Mesothelial cell of epicardium (in vitro differentiated cells): ENCODE measurements around the gene SHC1. TPM values are rescaled to one million over a fixed set of nuclear protein-coding genes. Genes with fewer than 3 reads are reported as not detected.

Experiments used
- DNase-seq, 2 experiments: peaks; one replicate each; pipeline ENCODE4 v3.0.0; 2021; ENCODE audit warnings: low spot score in 2 of 2; ENCODE audit not compliant: unreplicated experiment in 2 of 2
- H3K27ac Mint-ChIP-seq: 2 replicates; pipeline ENCODE4 v1.8.0; 2021; ENCODE audit warnings: mixed read lengths
- H3K27me3 Mint-ChIP-seq: 2 replicates; pipeline ENCODE4 v1.8.0; 2021; ENCODE audit warnings: low read depth, mixed read lengths
- H3K36me3 Mint-ChIP-seq: 2 replicates; pipeline ENCODE4 v1.8.0; 2021; ENCODE audit warnings: mixed read lengths
- H3K4me1 Mint-ChIP-seq: 2 replicates; pipeline ENCODE4 v1.8.0; 2021; ENCODE audit warnings: mixed read lengths
- H3K4me3 Mint-ChIP-seq: 2 replicates; pipeline ENCODE4 v1.8.0; 2021; ENCODE audit warnings: mild to moderate bottlenecking, moderate library complexity, mixed read lengths
- H3K9me3 Mint-ChIP-seq: 2 replicates; pipeline ENCODE4 v1.8.0; 2021; ENCODE audit warnings: mixed read lengths
- total RNA-seq: library from RNA; stranded (reverse); gene quantifications from 3 replicates; pipeline ENCODE4 v1.2.1, GENCODE V29; 2021
- TF ChIP-seq, protein P1 (sequence below): fragments of 200-600 bp; sonication (generic); IDR thresholded peaks from one replicate; pipeline ENCODE4 v1.5.0; 2021; ENCODE audit warnings: antibody characterized with exemption; ENCODE audit not compliant: unreplicated experiment

The SHC1 gene
- total RNA-seq, 1 donor from 2014 or later = 115 TPM

DNA sequence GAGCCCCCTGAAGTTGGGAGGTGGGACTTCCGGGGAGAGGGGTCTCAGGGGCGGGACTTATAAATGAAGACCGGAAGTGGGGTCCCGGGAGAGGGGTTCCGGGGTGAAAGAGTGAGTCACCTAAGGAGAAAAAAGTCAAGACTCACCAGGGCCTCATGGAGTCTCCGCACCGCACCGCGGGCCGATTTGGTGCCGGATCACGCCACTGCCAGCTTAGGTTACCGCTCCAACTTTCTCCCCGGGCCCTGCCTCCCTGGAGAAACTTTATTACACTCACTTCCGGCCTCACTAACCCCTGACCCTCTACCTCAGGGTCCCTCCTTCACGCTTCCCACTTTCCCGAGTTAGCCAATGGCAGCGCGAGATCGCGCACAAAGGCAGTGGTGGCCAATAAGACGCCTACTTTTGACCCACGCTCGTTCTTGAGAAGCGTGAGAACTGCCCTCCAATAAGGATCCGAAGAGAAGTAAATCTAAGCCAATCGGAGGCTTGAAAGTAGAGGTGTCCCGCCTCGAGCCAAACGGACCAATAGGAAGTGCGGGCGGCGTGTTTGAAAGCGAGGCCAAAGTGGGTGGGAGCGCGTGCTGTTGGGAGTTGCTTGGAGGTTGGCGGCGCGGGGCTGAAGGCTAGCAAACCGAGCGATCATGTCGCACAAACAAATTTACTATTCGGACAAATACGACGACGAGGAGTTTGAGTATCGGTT is 3.7 kb upstream of the SHC1 start, which contains the start of gene CKS1B:
Gene CKS1B, plus strand, starts transcription at position 580 of the 706 bp plus-strand sequence. Its CDS starts 65 bp downstream, at position 645.
- TF ChIP-seq, protein P1, sequence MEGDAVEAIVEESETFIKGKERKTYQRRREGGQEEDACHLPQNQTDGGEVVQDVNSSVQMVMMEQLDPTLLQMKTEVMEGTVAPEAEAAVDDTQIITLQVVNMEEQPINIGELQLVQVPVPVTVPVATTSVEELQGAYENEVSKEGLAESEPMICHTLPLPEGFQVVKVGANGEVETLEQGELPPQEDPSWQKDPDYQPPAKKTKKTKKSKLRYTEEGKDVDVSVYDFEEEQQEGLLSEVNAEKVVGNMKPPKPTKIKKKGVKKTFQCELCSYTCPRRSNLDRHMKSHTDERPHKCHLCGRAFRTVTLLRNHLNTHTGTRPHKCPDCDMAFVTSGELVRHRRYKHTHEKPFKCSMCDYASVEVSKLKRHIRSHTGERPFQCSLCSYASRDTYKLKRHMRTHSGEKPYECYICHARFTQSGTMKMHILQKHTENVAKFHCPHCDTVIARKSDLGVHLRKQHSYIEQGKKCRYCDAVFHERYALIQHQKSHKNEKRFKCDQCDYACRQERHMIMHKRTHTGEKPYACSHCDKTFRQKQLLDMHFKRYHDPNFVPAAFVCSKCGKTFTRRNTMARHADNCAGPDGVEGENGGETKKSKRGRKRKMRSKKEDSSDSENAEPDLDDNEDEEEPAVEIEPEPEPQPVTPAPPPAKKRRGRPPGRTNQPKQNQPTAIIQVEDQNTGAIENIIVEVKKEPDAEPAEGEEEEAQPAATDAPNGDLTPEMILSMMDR = no peak
- peak; percentile 92 to 96 for DNase-seq
- Mint-ChIP-seq H3K9me3 (no peaks in the 10 kb centered on the region), H3K4me3 (no peak within 1 kb of the TSS), H3K27ac (no peak within 1 kb of the TSS), H3K27me3 (no peaks in the 10 kb centered on the region), H3K36me3 (peaks cover 5% of the 10 kb centered on the region), H3K4me1 (peaks cover 37% of the 10 kb centered on the region)

DNA sequence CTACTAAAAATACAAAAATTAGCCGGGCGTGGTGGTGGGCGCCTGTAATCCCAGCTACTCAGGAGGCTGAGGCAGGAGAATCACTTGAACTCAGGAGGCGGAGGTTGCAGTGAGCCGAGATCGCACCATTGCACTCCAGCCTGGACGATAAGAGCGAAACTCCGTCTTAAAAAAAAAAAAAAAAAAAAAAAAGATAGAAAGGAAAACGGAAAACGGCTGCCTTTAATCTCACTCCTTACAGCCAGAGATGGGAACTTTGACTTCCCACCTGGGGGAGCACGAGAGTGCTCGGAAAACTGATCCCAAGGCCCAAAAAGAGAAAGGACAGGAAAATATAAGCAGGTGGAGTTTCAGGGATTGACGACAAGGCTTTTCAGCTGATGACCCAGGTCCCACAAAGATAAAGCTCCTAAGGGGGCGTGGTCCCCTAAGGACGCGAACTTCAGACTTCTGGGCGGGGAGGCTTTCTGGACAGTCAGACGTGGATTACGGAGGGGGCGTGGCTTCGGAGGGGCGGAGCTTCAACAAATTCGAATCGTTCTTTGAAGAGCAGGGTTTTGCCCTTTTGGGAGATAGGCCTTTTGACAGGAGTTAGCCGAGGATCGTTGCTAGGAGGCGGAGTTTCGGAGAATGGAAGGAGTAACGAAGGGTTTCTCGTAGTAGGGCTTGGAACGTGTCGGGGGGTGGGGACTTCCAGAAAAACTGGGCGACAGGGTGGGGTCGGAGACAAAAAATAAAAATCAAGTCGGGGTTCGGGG is 3.0 kb upstream of the SHC1 start:
- H3K27ac Mint-ChIP-seq = no peak overlapping the region
- peaks cover 2% of the 10 kb centered on the region for H3K36me3 Mint-ChIP-seq
- H3K4me1 Mint-ChIP-seq = peaks cover 42% of the 10 kb centered on the region
- H3K9me3 Mint-ChIP-seq = no peaks in the 10 kb centered on the region
- H3K27me3 Mint-ChIP-seq = no peaks in the 10 kb centered on the region
- TF ChIP-seq, protein P1 = no peak
- H3K4me3 Mint-ChIP-seq = no peak overlapping the region
- DNase-seq = peak; percentile 84 to 94

DNA sequence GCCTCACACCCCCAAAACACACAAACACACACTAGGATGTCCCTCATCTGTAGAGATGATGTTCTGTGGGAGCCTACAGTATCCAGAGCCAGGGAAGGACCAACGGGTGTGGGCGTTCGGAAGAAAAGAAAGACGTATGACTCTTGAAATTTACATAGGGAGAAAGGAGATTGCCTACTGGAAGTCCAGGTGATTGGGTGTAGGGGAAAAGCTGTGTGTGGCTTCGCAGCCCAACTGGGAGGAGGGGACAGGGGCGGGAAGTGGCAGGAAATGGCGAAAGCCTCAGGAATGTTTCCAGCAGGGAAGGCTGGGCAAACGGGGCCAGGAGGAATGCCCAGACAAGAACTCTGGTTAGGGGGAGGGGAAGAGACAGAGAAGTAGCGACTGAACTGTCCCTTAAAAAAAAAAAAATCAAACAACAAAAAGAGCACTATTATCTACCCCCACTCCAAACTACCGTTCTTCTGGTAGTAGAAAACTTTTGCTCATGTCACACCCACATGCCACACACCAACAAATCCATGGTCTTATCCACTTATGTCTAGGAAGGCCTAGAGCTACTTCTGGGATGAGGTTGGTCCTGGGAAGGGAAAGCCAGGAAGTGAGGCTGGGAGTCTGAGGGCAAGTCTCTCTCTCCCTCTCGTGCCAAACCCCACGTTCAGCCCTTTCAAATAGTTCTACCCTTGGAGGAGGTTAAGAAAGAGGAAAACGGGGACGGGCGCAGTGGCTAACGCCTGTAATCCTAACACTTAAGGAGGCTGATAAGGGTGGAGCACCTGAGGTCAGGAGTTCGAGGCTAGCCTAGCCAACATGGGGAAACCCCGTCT is 2.2 kb upstream of the SHC1 start:
- TF ChIP-seq, protein P1 = no peak
- peaks cover 5% of the 10 kb centered on the region for H3K36me3 Mint-ChIP-seq
- no peaks in the 10 kb centered on the region for H3K27me3 Mint-ChIP-seq
- peaks cover 43% of the 10 kb centered on the region for H3K4me1 Mint-ChIP-seq
- H3K9me3 Mint-ChIP-seq = no peaks in the 10 kb centered on the region
- no peak overlapping the region for H3K4me3 Mint-ChIP-seq
- no peak overlapping the region for H3K27ac Mint-ChIP-seq
- peak in 1 of 2 experiments; percentile 61 for DNase-seq

DNA sequence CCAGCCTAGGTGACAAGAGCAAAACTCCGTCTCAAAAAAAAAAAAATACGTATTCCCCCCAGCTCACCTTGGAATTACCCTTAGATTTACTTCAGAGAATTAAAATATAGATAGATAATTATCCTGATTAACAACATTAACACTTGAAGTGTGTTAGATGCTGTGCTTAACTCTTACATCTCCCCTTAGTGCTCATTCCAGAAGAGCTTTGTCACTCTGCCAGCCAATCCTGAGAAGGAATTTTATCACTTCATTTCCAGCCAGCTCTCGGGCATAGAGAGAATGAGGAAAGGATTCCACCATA is 1.6 kb upstream of the SHC1 start:
- H3K27me3 Mint-ChIP-seq = no peaks in the 10 kb centered on the region
- no peak for DNase-seq
- peaks cover 5% of the 10 kb centered on the region for H3K36me3 Mint-ChIP-seq
- peaks cover 40% of the 10 kb centered on the region for H3K4me1 Mint-ChIP-seq
- no peaks in the 10 kb centered on the region for H3K9me3 Mint-ChIP-seq
- no peak overlapping the region for H3K4me3 Mint-ChIP-seq
- TF ChIP-seq, protein P1 = no peak
- H3K27ac Mint-ChIP-seq = no peak overlapping the region

DNA sequence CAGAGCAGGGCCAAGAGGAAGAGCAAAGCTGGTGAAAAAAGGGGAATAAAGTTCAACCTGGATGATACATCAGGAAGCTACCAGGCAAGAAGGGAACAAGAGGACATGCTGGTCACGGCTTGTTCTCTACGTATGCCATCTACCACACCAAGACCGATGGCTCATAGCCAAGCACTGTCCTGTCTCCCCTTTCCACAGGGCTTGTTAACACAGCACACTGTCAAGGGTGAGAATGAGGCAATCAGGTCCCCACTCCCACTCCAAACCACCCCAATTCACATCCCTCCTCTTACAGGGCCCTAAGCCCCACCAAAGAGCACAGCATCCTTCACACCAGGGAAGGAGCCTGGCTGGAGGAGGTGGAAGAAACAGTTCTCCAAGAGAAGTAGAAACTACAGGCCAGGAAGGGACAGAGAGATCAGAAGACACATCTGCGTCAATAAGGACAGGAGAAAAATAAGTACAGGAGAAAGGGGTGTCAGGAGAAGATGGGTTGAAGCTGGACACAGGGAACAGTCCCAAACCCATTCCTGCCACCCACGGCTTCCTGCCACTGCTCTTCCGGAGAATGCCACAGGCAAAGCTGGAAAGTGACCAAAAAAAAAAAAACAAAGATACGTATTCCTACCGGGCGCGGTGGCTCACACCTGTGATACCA is 923 bp upstream of the SHC1 start:
- no peak for DNase-seq
- no peaks in the 10 kb centered on the region for H3K27me3 Mint-ChIP-seq
- peaks cover 40% of the 10 kb centered on the region for H3K4me1 Mint-ChIP-seq
- no peak overlapping the region for H3K27ac Mint-ChIP-seq
- H3K4me3 Mint-ChIP-seq = peak overlapping the region; percentile 59
- TF ChIP-seq, protein P1 = no peak
- H3K9me3 Mint-ChIP-seq = no peaks in the 10 kb centered on the region
- H3K36me3 Mint-ChIP-seq = peaks cover 5% of the 10 kb centered on the region
